Panc1 (cell line): ENCODE results near the gene SAFB2. TPM values are rescaled to one million over a fixed set of nuclear protein-coding genes. Genes with fewer than 3 reads are reported as not detected.

Experiments used
- ATAC-seq: fragments of 200-7000 bp; cut with Tn5 transposase; 2 replicates; pipeline ENCODE4 v1.9.1; 2020; ENCODE audit warnings: mild to moderate bottlenecking, moderate library complexity
- BruUV-seq: library from RNA; stranded (reverse); fragments of 400-500 nt; replicated peaks from 2 replicates; lab custom pipeline; 2021; lab: Mats Ljungman, UMichigan
- CTCF ChIA-PET: fragments of 300-600 bp; sonication (Branson Sonifier 250); formaldehyde crosslinking; loops from one replicate; lab custom pipeline; 2022; ENCODE audit warnings: antibody characterized with exemption; lab: Charles Lee
- POLR2A ChIA-PET: fragments of 300-600 bp; sonication (Branson Sonifier 250); formaldehyde crosslinking; loops from one replicate; lab custom pipeline; 2022; ENCODE audit warnings: antibody characterized with exemption; lab: Charles Lee
- DNase-seq: peaks from one replicate; pipeline ENCODE4 v3.0.0-alpha.2; 2010; ENCODE audit warnings: low read depth, low spot score
- H3K27ac ChIP-seq: 2 replicates; pipeline ENCODE4 v1.5.1; 2011; ENCODE audit warnings: mild to moderate bottlenecking, low read length, inconsistent platforms
- H3K27me3 ChIP-seq: fragments of 200-500 bp; sonication (Bioruptor generic); 2 replicates; pipeline ENCODE4 v1.6.0; 2014; ENCODE audit warnings: low read length, inconsistent platforms; ENCODE audit not compliant: control insufficient read depth, insufficient read depth
- H3K36me3 ChIP-seq: fragments of 200-500 bp; sonication (Bioruptor generic); 2 replicates; pipeline ENCODE4 v1.5.1; 2014; ENCODE audit warnings: inconsistent platforms, mild to moderate bottlenecking, low read length, moderate library complexity; ENCODE audit not compliant: control insufficient read depth, insufficient read depth
- H3K4me1 ChIP-seq: 2 replicates; pipeline ENCODE4 v1.5.1; 2011; ENCODE audit warnings: inconsistent platforms, mild to moderate bottlenecking, low read length, moderate library complexity; ENCODE audit not compliant: control insufficient read depth, insufficient read depth
- H3K4me3 ChIP-seq, 2 experiments: 2 replicates each; pipeline ENCODE4 v1.5.1; 2011 to 2012; ENCODE audit warnings: low read depth in 2 of 2, low read length in 2 of 2, mild to moderate bottlenecking in 2 of 2, inconsistent platforms in 1 of 2, moderate library complexity in 1 of 2
- H3K9me3 ChIP-seq: fragments of 200-500 bp; sonication (Bioruptor generic); 2 replicates; pipeline ENCODE4 v1.5.1; 2014; ENCODE audit warnings: low read depth, mild to moderate bottlenecking, inconsistent platforms, low read length, moderate library complexity; ENCODE audit not compliant: control insufficient read depth, insufficient read depth
- CTCF ChIP-seq: fragments of 450-650 bp; IDR thresholded peaks from 2 replicates; pipeline ENCODE4 v1.5.1; 2017; ENCODE audit warnings: mild to moderate bottlenecking
- POLR2AphosphoS5 ChIP-seq: IDR thresholded peaks from 2 replicates; pipeline ENCODE4 v1.6.1; 2012; ENCODE audit warnings: mild to moderate bottlenecking, low read depth, low read length, moderate library complexity
- REST ChIP-seq, 2 experiments: IDR thresholded peaks; 2 replicates each; pipeline ENCODE4 v1.6.1; 2011 to 2012; ENCODE audit warnings: low read depth in 2 of 2, control low read depth in 1 of 2, low read length in 1 of 2, mild to moderate bottlenecking in 1 of 2, moderate library complexity in 1 of 2; ENCODE audit not compliant: insufficient read depth in 1 of 2
- SIN3A ChIP-seq: IDR thresholded peaks from 2 replicates; pipeline ENCODE4 v1.6.1; 2012; ENCODE audit warnings: low read depth, mild to moderate bottlenecking, low read length, moderate library complexity, borderline replicate concordance; ENCODE audit not compliant: insufficient read depth
- TCF7L2 ChIP-seq: IDR thresholded peaks from 2 replicates; pipeline ENCODE4 v1.6.1; 2011; ENCODE audit warnings: mild to moderate bottlenecking, low read depth, low read length, inconsistent platforms
- in situ Hi-C: cut with HindIII; loops from 2 replicates; pipeline ENCODE4 v1.10.0; 2016; ENCODE audit warnings: low sequenced_read_pairs, low pct_unique_long_range_greater_than_20kb
- intact Hi-C: fragments of 100-400 bp; cut with micrococcal nuclease; formaldehyde crosslinking; loops from one replicate; pipeline ENCODE4 v1.10.0; 2022; ENCODE audit not compliant: unreplicated experiment
- total RNA-seq: library from RNA; stranded (reverse); gene quantifications from one replicate; pipeline ENCODE4 v1.2.1, GENCODE V29; 2021; ENCODE audit not compliant: unreplicated experiment

The SAFB2 gene
- total RNA-seq, 1 experiment from 2014 or later = 83.5 TPM

- ChIA-PET CTCF (no interaction called here), POLR2A (no interaction called here)
- ATAC-seq (no peak), DNase-seq (no peak)
- no TSS peak for BruUV-seq
- in situ Hi-C loops (no loop called here), intact Hi-C loops (no loop called here)
- Histone ChIP-seq H3K27ac (no peak overlapping the region), H3K4me3 (no peak overlapping the region), H3K9me3 (no peaks in the 10 kb centered on the region), H3K27me3 (no peaks in the 10 kb centered on the region), H3K4me1 (no peaks in the 10 kb centered on the region), H3K36me3 (peaks cover 34% of the 10 kb centered on the region)
- TF ChIP-seq REST (IDR thresholded peaks at IDR 0.05; ENCODE audit: insufficient read depth in 1 of 2, low read depth in 2 of 2, low read length in 1 of 2) = no peak
- no peak for TF ChIP-seq TCF7L2
- no peak for TF ChIP-seq POLR2AphosphoS5
- TF ChIP-seq CTCF = no peak
- no peak for TF ChIP-seq SIN3A
These were observed 21.5 kb upstream of the SAFB2 start for GRCh38 chr19:5644037-5644436.

- Histone ChIP-seq H3K4me1 (no peaks in the 10 kb centered on the region), H3K27me3 (no peaks in the 10 kb centered on the region), H3K36me3 (peaks cover 30% of the 10 kb centered on the region), H3K9me3 (no peaks in the 10 kb centered on the region), H3K27ac (no peak overlapping the region), H3K4me3 (no peak overlapping the region)
- ChIA-PET POLR2A (no interaction called here), CTCF (no interaction called here)
- BruUV-seq = no TSS peak
- no peak for ATAC-seq
- in situ Hi-C loops = no loop called here
- intact Hi-C loops = no loop called here
- TF ChIP-seq TCF7L2 (no peak), REST (IDR thresholded peaks at IDR 0.05; ENCODE audit: insufficient read depth in 1 of 2, low read depth in 2 of 2, low read length in 1 of 2) (no peak), CTCF (no peak), SIN3A (no peak), POLR2AphosphoS5 (no peak)
- no peak for DNase-seq
These were observed 20.5 kb upstream of the SAFB2 start for GRCh38 chr19:5643060-5643459.
